NB4 (cell line): Measurements from ENCODE around the gene PHOX2A.

Experiments
- MYC ChIP-seq: IDR thresholded peaks from 2 replicates; pipeline ENCODE4 v1.6.1; 2011; ENCODE audit warnings: low read depth, low read length
- POLR2A ChIP-seq: IDR thresholded peaks from 2 replicates; pipeline ENCODE4 v1.6.1; 2011; ENCODE audit warnings: mild to moderate bottlenecking; ENCODE audit not compliant: insufficient read length; ENCODE audit errors: extremely low read depth
- TF ChIP-seq, protein P1 (sequence below): IDR thresholded peaks from one replicate; pipeline ENCODE4 v1.5.1; 2012; ENCODE audit warnings: low read depth, low read length
- TF ChIP-seq, protein P2 (sequence below): IDR thresholded peaks from 2 replicates; pipeline ENCODE4 v1.6.1; 2011; ENCODE audit warnings: low read depth, low read length

DNA sequence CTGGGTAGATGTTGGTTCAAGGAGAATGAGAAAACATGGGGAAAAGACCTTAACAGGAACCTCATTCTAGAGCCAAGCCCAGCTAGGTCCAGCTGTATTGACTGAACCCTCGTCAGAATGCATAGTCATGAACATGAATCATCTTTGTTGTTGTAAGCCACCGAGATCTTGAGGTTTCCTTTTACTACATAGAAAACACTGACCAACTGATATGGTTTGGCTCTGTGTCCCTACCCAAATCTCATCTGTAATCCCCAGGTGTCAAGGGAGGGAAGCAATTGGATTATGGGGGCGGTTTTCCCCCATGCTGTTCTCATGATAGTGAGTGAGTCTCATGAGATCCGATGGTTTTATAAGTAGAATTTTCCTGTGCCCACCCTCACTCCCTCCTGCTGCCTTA is 19.4 kb upstream of the PHOX2A start:
- TF ChIP-seq, protein P1, sequence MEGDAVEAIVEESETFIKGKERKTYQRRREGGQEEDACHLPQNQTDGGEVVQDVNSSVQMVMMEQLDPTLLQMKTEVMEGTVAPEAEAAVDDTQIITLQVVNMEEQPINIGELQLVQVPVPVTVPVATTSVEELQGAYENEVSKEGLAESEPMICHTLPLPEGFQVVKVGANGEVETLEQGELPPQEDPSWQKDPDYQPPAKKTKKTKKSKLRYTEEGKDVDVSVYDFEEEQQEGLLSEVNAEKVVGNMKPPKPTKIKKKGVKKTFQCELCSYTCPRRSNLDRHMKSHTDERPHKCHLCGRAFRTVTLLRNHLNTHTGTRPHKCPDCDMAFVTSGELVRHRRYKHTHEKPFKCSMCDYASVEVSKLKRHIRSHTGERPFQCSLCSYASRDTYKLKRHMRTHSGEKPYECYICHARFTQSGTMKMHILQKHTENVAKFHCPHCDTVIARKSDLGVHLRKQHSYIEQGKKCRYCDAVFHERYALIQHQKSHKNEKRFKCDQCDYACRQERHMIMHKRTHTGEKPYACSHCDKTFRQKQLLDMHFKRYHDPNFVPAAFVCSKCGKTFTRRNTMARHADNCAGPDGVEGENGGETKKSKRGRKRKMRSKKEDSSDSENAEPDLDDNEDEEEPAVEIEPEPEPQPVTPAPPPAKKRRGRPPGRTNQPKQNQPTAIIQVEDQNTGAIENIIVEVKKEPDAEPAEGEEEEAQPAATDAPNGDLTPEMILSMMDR, result no peak
- TF ChIP-seq, protein P2, sequence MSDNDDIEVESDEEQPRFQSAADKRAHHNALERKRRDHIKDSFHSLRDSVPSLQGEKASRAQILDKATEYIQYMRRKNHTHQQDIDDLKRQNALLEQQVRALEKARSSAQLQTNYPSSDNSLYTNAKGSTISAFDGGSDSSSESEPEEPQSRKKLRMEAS, result no peak
- TF ChIP-seq POLR2A (no peak), MYC (no peak)
